ENCODE data around the gene POLE.

POLE gene

DNA sequence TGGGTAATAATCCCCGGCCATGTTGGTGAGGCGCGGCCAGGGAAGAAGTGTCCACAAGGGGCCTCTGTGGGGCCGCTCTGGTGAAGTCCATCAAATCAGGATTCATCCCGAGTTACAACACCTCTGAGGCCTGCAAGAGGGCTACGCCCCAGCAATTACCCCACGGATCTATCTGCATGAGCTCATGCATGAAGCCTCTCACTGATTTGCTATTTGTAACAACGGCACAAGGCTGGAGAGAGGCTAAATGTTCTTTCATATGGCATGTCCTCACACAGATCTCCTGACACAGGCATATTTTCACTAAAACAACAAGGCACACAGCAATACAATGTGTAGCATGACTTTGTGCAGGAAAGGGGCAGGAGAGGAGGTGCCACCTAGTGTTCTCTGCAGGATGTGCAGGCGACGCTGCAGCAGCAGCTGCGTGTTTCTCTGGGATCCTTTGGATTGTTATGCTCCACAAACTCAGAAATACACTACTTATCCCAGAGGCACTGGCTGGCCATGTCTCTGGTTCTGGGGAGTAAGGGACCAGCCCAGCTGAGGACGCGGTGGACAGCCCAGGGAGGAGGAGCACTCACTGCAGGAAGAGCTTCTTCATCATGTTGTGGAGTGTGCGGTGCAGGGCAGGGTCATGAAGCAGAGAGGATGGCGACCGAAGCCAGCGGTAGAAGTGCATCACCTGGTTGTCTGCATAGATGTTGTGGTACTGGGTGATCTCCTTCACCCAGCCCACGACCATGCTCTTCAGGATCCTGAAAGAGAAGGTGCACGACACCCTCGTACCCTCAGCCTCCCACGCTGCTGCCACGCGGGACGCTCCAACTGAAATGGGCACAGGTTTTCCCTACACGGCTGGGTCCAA lies 48.4 kb downstream of the POLE start:
- no peaks in the 10 kb centered on the region for H3K79me2 ChIP-seq (ENCODE audit: control insufficient read depth, insufficient read depth, low read length, unreplicated experiment)
- H3K4me3 ChIP-seq (ENCODE audit: low read depth, low read length), result no peak overlapping the region
- no peaks in the 10 kb centered on the region for H3K27me3 ChIP-seq (ENCODE audit: insufficient read depth, low read length)
- no peak overlapping the region for H2AFZ ChIP-seq (ENCODE audit: low read length, unreplicated experiment)
- H3K27ac ChIP-seq (ENCODE audit: low read depth, low read length), result no peak overlapping the region
- no peaks in the 10 kb centered on the region for H3K4me1 ChIP-seq (ENCODE audit: control insufficient read depth, insufficient read depth, low read length, unreplicated experiment)
- no peaks in the 10 kb centered on the region for H3K36me3 ChIP-seq (ENCODE audit: insufficient read depth, low read length)

DNA sequence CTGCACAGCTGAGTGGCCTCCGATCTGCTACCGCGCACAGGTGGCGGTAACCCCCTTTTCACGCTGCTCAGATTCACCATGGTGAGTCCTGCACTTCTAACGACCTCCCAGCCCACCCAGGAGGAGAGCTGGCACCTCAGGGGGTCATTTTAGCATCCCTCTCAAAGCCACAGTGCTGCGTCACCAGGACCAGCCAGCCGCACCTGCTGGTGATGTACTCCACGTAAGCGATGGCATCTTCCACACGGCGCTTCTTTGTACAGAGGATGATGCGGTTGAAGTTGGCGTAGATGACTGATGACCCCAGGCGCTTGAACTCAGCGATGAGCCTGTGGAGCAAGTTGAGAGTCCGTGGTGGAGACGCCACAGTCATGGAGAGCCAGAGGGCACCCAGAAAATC lies 49.3 kb downstream of the POLE start:
- Histone ChIP-seq H3K4me3 (ENCODE audit: low read depth, low read length) (no peak overlapping the region), H2AFZ (ENCODE audit: low read length, unreplicated experiment) (no peak overlapping the region), H3K36me3 (ENCODE audit: insufficient read depth, low read length) (no peaks in the 10 kb centered on the region), H3K27ac (ENCODE audit: low read depth, low read length) (no peak overlapping the region), H3K79me2 (ENCODE audit: control insufficient read depth, insufficient read depth, low read length, unreplicated experiment) (no peaks in the 10 kb centered on the region), H3K27me3 (ENCODE audit: insufficient read depth, low read length) (no peaks in the 10 kb centered on the region), H3K4me1 (ENCODE audit: control insufficient read depth, insufficient read depth, low read length, unreplicated experiment) (no peaks in the 10 kb centered on the region)

DNA sequence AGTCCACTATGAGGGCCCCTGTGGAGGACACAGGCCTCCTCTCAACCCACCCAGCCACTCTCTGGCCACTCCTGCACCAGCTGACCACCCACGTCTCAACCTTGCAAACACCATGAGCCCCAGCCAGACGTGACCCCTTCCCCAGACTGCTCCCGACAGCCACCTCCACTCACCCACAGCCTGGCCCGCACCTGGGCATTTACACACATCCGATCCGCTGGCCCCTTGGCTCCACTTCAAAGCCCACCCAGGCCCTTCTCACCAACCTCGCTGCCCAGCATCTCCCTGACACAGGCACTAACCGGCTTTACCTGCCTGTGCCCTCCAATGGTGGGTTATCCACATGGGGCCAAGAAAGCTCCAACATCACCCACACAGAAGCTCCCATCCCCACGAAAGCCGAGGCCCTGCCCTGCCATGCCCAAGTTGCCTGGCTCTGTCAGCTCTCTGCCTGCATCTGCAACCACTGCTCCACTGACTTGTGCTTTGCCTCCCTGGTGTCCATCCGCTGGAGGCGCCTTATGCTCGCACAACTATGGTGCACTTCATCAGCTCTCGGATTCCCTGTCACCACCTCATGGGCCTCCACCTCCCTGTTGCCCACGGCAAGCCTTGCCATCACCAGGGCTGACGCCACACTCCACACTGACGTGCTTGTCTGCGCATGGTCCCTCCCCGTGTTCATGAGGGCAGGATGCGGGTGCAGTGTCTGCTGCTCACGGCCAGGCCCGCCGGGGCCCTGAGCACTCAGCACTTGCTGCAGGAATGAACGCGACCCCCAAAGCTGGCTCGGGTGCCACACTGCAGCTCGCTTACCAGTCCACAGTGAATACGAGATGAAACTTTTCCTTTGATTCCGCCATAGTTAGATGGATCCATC lies 51.8 kb downstream of the POLE start:
- no peaks in the 10 kb centered on the region for H3K79me2 ChIP-seq (ENCODE audit: control insufficient read depth, insufficient read depth, low read length, unreplicated experiment)
- H3K4me1 ChIP-seq (ENCODE audit: control insufficient read depth, insufficient read depth, low read length, unreplicated experiment), result no peaks in the 10 kb centered on the region
- H3K27ac ChIP-seq (ENCODE audit: low read depth, low read length), result no peak overlapping the region
- no peak overlapping the region for H2AFZ ChIP-seq (ENCODE audit: low read length, unreplicated experiment)
- H3K4me3 ChIP-seq (ENCODE audit: low read depth, low read length), result no peak overlapping the region
- H3K36me3 ChIP-seq (ENCODE audit: insufficient read depth, low read length), result peaks cover 12% of the 10 kb centered on the region; the same call in 1 of the 2 replicates
- H3K27me3 ChIP-seq (ENCODE audit: insufficient read depth, low read length), result no peaks in the 10 kb centered on the region

DNA sequence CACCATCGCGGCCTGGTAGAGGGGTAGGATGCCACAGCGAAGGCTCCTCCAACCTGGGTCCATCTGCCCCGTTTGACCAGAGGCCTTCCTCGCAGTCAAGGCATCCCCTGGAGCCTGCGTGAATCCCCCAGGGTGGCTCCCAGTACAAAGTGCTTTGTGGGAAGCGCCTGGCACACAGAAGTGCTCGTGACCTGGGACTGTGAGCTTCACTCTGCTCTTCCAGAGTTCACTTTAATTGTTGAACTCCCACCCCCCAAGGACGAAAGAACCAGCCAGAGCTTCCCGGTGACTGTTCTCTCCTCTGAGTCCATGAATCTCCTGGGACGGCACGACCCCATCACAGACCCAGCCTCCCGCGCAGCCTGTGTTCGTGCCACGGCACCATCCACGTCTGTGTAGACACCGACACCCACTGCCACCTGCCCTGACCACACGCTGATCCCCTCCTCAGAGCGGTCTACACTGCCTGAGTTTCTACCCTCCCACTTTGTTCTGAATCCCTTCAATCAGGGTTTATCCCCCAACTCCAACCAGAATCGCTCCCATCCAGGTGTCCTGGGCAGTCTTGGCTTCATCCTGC lies 52.6 kb downstream of the POLE start:
- Histone ChIP-seq H3K27ac (ENCODE audit: low read depth, low read length) (no peak overlapping the region), H3K79me2 (ENCODE audit: control insufficient read depth, insufficient read depth, low read length, unreplicated experiment) (no peaks in the 10 kb centered on the region), H3K4me1 (ENCODE audit: control insufficient read depth, insufficient read depth, low read length, unreplicated experiment) (no peaks in the 10 kb centered on the region), H3K27me3 (ENCODE audit: insufficient read depth, low read length) (no peaks in the 10 kb centered on the region), H3K36me3 (ENCODE audit: insufficient read depth, low read length) (peaks cover 15% of the 10 kb centered on the region), H3K4me3 (ENCODE audit: low read depth, low read length) (no peak overlapping the region), H2AFZ (ENCODE audit: low read length, unreplicated experiment) (no peak overlapping the region)

DNA sequence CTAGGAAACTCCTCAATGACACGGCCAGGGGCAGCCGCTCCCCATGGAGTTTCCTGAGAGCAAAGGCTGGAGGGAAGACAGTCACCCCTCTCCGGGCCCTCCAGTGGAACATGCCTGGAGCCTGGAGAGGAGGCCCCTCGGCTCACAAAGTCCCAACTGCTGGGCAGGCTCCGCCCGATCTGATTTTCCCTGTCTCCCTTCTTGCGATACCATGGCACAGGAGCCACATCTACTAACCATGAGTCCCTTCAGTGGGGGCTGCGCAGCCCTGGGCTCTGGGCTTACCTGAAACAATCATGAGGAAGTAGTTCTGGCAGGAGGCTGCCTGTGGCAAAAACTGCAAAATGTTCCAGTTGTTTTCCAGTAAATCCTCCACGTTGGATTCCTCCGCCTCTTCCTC lies 53.2 kb downstream of the POLE start:
- H2AFZ ChIP-seq (ENCODE audit: low read length, unreplicated experiment), result no peak overlapping the region
- no peak overlapping the region for H3K4me3 ChIP-seq (ENCODE audit: low read depth, low read length)
- no peak overlapping the region for H3K27ac ChIP-seq (ENCODE audit: low read depth, low read length)
- no peaks in the 10 kb centered on the region for H3K79me2 ChIP-seq (ENCODE audit: control insufficient read depth, insufficient read depth, low read length, unreplicated experiment)
- H3K36me3 ChIP-seq (ENCODE audit: insufficient read depth, low read length), result peaks cover 18% of the 10 kb centered on the region
- H3K27me3 ChIP-seq (ENCODE audit: insufficient read depth, low read length), result no peaks in the 10 kb centered on the region
- H3K4me1 ChIP-seq (ENCODE audit: control insufficient read depth, insufficient read depth, low read length, unreplicated experiment), result no peaks in the 10 kb centered on the region

DNA sequence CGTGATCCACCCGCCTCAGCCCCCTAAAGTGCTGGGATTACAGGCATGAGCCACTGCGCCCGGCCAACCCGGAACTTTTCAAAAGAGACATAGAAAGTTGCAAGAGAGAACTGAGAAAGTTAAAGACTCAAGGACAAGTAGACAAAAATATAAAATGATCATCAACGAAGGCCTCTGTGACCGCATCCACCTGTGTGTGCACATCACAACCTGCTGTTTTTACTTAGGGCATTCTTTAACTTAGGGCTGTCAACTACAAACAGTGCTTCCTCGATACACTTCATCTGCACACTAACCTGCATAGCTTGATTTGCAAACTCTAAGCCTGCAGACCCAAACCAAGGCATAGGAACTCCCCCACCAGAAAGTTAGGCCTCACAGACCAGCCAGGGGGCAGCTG lies 53.7 kb downstream of the POLE start:
- Histone ChIP-seq H3K27ac (ENCODE audit: low read depth, low read length) (no peak overlapping the region), H3K27me3 (ENCODE audit: insufficient read depth, low read length) (no peaks in the 10 kb centered on the region), H3K4me3 (ENCODE audit: low read depth, low read length) (no peak overlapping the region), H2AFZ (ENCODE audit: low read length, unreplicated experiment) (no peak overlapping the region), H3K36me3 (ENCODE audit: insufficient read depth, low read length) (peaks cover 18% of the 10 kb centered on the region), H3K79me2 (ENCODE audit: control insufficient read depth, insufficient read depth, low read length, unreplicated experiment) (no peaks in the 10 kb centered on the region), H3K4me1 (ENCODE audit: control insufficient read depth, insufficient read depth, low read length, unreplicated experiment) (no peaks in the 10 kb centered on the region)

DNA sequence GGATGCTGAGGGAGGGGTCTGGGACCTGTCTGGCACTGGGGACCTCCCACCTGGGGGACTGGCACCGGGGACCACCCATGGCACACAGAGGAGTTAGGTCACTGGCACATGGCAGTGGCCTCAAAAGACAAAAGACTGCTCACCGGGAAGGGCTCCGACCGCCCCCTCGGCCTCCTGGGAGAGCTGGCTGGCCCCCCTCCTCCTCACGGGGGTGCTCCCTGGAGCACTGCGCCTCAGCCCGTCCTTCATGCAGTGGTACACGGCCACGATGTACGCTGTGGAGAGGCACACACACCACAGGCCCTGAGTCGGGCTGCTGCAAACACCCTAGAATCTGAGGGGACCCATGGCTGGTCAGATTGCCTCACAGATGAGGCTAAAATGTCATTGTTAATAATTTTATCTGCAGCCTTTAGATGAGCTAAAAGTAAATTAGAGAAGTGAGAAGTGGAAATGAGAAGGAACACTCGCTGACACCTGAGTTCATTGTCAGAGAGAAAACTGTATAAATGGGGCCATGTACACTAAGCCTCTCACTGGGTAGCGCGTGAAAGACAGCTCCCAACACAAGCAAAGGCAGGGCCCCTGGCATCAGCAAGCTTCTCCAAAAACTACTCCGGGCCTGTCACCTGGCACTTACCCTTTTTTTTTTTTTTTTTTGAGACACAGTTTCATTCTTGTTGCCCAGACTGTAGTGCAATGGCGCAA lies 54.5 kb downstream of the POLE start:
- no peak overlapping the region for H3K4me3 ChIP-seq (ENCODE audit: low read depth, low read length)
- H3K36me3 ChIP-seq (ENCODE audit: insufficient read depth, low read length), result peaks cover 18% of the 10 kb centered on the region
- H3K4me1 ChIP-seq (ENCODE audit: control insufficient read depth, insufficient read depth, low read length, unreplicated experiment), result no peaks in the 10 kb centered on the region
- no peak overlapping the region for H3K27ac ChIP-seq (ENCODE audit: low read depth, low read length)
- H3K27me3 ChIP-seq (ENCODE audit: insufficient read depth, low read length), result no peaks in the 10 kb centered on the region
- H2AFZ ChIP-seq (ENCODE audit: low read length, unreplicated experiment), result no peak overlapping the region
- no peaks in the 10 kb centered on the region for H3K79me2 ChIP-seq (ENCODE audit: control insufficient read depth, insufficient read depth, low read length, unreplicated experiment)

DNA sequence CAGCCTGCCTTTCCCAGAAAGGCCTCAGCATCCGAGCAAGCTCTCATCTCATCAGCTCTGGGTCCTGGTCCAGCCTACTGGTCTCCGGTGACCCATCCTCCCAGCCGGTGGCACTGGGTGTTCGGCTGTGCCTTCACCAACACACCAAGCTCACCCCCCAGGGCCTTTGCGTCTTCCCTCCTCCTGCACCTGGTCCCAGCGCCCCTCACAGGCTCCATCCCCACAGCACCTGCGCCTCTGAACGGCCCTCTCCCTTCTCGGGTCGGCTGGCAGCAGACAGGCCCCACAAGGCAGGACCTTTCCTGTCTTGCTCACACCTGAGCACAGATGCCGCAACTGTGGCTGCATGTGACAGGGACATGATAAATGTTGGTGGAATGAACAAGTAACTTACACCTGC lies 55.5 kb downstream of the POLE start:
- Histone ChIP-seq H3K27ac (ENCODE audit: low read depth, low read length) (no peak overlapping the region), H2AFZ (ENCODE audit: low read length, unreplicated experiment) (no peak overlapping the region), H3K79me2 (ENCODE audit: control insufficient read depth, insufficient read depth, low read length, unreplicated experiment) (no peaks in the 10 kb centered on the region), H3K4me3 (ENCODE audit: low read depth, low read length) (no peak overlapping the region), H3K27me3 (ENCODE audit: insufficient read depth, low read length) (no peaks in the 10 kb centered on the region), H3K36me3 (ENCODE audit: insufficient read depth, low read length) (peaks cover 18% of the 10 kb centered on the region), H3K4me1 (ENCODE audit: control insufficient read depth, insufficient read depth, low read length, unreplicated experiment) (no peaks in the 10 kb centered on the region)

DNA sequence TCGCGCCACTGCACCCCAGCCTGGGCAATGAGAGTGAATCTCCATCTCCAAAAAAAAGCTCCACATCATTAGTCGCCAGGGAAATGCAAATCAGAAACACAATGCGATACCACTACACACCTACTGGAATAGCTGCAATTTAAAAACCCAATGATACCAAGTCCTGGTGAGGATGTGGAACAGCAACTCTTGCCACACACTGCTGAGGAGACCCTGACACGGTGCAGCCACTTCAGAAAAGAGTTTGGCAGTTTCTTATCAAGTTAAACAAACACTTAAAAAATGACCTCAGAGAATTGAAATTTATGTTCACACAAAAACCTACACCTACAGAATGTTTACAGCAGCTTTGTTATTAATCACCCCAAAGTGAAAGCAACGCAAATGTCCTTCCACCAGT lies 56.5 kb downstream of the POLE start:
- Histone ChIP-seq H2AFZ (ENCODE audit: low read length, unreplicated experiment) (no peak overlapping the region), H3K4me1 (ENCODE audit: control insufficient read depth, insufficient read depth, low read length, unreplicated experiment) (no peaks in the 10 kb centered on the region), H3K36me3 (ENCODE audit: insufficient read depth, low read length) (peaks cover 18% of the 10 kb centered on the region), H3K27ac (ENCODE audit: low read depth, low read length) (no peak overlapping the region), H3K27me3 (ENCODE audit: insufficient read depth, low read length) (no peaks in the 10 kb centered on the region), H3K4me3 (ENCODE audit: low read depth, low read length) (no peak overlapping the region), H3K79me2 (ENCODE audit: control insufficient read depth, insufficient read depth, low read length, unreplicated experiment) (no peaks in the 10 kb centered on the region)

DNA sequence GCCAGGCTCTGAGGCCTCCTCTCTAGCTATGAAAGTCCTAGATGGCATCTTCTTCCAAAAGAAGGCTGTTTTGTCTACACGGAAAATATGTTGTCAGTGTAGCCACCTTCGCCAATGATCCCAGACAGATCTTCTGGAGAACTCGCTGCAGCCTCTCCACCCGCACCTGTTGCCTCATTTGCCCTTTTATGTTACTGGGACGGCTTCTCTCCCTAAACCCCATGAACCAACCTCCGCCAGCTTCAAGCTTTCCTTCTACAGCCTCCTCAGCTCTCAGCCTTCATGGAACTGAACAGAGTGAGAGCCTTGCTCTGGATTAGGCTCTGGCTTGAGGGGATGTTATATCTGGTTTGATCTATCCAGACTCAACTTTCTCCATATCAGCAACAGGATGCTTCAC lies 57.8 kb downstream of the POLE start:
- H3K36me3 ChIP-seq (ENCODE audit: insufficient read depth, low read length), result peaks cover 18% of the 10 kb centered on the region
- no peaks in the 10 kb centered on the region for H3K79me2 ChIP-seq (ENCODE audit: control insufficient read depth, insufficient read depth, low read length, unreplicated experiment)

More for the DNA sequence above, 57.8 kb downstream of the POLE start:
- H2AFZ ChIP-seq (ENCODE audit: low read length, unreplicated experiment), result no peak overlapping the region
- H3K27ac ChIP-seq (ENCODE audit: low read depth, low read length), result no peak overlapping the region
- H3K27me3 ChIP-seq (ENCODE audit: insufficient read depth, low read length), result no peaks in the 10 kb centered on the region
- no peaks in the 10 kb centered on the region for H3K4me1 ChIP-seq (ENCODE audit: control insufficient read depth, insufficient read depth, low read length, unreplicated experiment)
- H3K4me3 ChIP-seq (ENCODE audit: low read depth, low read length), result no peak overlapping the region

Data from ACC112 (cell line).